Measurements from ENCODE around the gene CLEC17A.
A peak's percentile ranks its signal among the peaks of the same experiment; 100 is the strongest.
"Not testable (repeated sequence)": the region's sequence is repeated elsewhere in the genome, so short reads cannot be mapped to it uniquely, and the experiment has no call there.

Gene CLEC17A

GRCh38 chr19:14558370-14559066 is 24.4 kb upstream of the CLEC17A start:
- DNase-seq (ENCODE audit: low read depth in 2 of 3, low spot score in 1 of 3), result no peak

GRCh38 chr19:14559916-14560775 is 22.7 kb upstream of the CLEC17A start:
- DNase-seq (ENCODE audit: low read depth in 2 of 3, low spot score in 1 of 3), result no peak

- no peak for DNase-seq (ENCODE audit: low read depth in 2 of 3, low spot score in 1 of 3)
Observed at GRCh38 chr19:14560776-14561108, 22.1 kb upstream of the CLEC17A start.

GRCh38 chr19:14561249-14561648 is 21.6 kb upstream of the CLEC17A start:
- DNase-seq (ENCODE audit: low read depth in 2 of 3, low spot score in 1 of 3), result no peak

- DNase-seq (ENCODE audit: low read depth in 2 of 3, low spot score in 1 of 3), result no peak
Observed at GRCh38 chr19:14561847-14562351, 21.0 kb upstream of the CLEC17A start.

- DNase-seq (ENCODE audit: low read depth in 2 of 3, low spot score in 1 of 3), result no peak
Observed at GRCh38 chr19:14562660-14563589, 20.0 kb upstream of the CLEC17A start.

GRCh38 chr19:14563590-14563926 is 19.3 kb upstream of the CLEC17A start:
- DNase-seq (ENCODE audit: low read depth in 2 of 3, low spot score in 1 of 3), result no peak

GRCh38 chr19:14563989-14564651 is 18.8 kb upstream of the CLEC17A start:
- DNase-seq (ENCODE audit: low read depth in 2 of 3, low spot score in 1 of 3), result peak; percentile 50 to 76 (median 56)

GRCh38 chr19:14564652-14565297 is 18.1 kb upstream of the CLEC17A start:
- DNase-seq (ENCODE audit: low read depth in 2 of 3, low spot score in 1 of 3), result not testable (repeated sequence)

- DNase-seq (ENCODE audit: low read depth in 2 of 3, low spot score in 1 of 3), result no peak
Observed at GRCh38 chr19:14565298-14565679, 17.6 kb upstream of the CLEC17A start.

GRCh38 chr19:14565765-14566711 is 16.8 kb upstream of the CLEC17A start:
- no peak for DNase-seq (ENCODE audit: low read depth in 2 of 3, low spot score in 1 of 3)

GRCh38 chr19:14566712-14567077 is 16.2 kb upstream of the CLEC17A start:
- DNase-seq (ENCODE audit: low read depth in 2 of 3, low spot score in 1 of 3), result no peak

GRCh38 chr19:14567079-14567478 is 15.8 kb upstream of the CLEC17A start:
- DNase-seq (ENCODE audit: low read depth in 2 of 3, low spot score in 1 of 3), result no peak

- DNase-seq (ENCODE audit: low read depth in 2 of 3, low spot score in 1 of 3), result no peak
Observed at GRCh38 chr19:14570864-14571527, 11.9 kb upstream of the CLEC17A start.

GRCh38 chr19:14571695-14572490 is 11.0 kb upstream of the CLEC17A start, which contains the start of gene NDUFB7:
Gene NDUFB7 (minus strand): TSS chr19:14572066. CDS start chr19:14572000, 66 bp downstream.
- peak; percentile 79 to 87 (median 85) for DNase-seq (ENCODE audit: low read depth in 2 of 3, low spot score in 1 of 3)

- DNase-seq (ENCODE audit: low read depth in 2 of 3, low spot score in 1 of 3), result no peak
Observed at GRCh38 chr19:14575428-14575980, 7.4 kb upstream of the CLEC17A start.

GRCh38 chr19:14576363-14576762 is 6.5 kb upstream of the CLEC17A start:
- DNase-seq (ENCODE audit: low read depth in 2 of 3, low spot score in 1 of 3), result no peak

Measured in stimulated activated CD4-positive, alpha-beta T cell treated with anti-CD3 and anti-CD28 coated beads, Interleukin-12 subunit alpha, Interleukin-12 subunit beta, amount 100 ng/mL, for 48 hours (primary cell).